ENCODE results near the gene HRH4. TPM values are rescaled to one million over a fixed set of nuclear protein-coding genes. Genes with fewer than 3 reads are reported as not detected.

The HRH4 gene
- polyA plus RNA-seq, 1 of the 3 experiments (the other 2 are of a cell fraction): not detected

DNA sequence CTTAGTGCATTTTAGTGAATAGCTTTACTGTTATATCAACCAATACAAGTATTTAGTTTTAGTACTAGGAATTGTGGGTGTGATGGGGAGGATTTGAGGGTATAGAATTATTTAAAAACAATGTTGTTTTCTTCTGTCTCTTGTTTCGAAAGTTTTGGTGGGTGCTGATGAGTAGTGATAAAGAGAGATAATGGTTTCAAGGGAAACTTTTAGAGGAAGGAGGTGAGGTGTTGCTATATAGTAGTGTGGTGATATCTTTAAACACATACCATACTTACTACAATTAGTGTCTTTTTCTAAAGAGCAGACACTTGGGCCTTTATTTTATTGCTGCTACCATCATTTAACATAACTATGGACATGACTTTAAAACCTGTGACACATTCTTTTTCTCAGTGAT lies 23.5 kb upstream of the HRH4 start:
- POLR2A ChIA-PET: interaction anchor here (1.4 kb wide), 1 partner anchor 10 kb away, joined by 6 read pairs; the partner anchor contains the start of gene IMPACT
- 97% methylated on average over 1 of the region's 1 CpG for WGBS (ENCODE audit: low lambda C conversion rate)
- Histone ChIP-seq H3K4me3 (ENCODE audit: low read depth in 2 of 2, low read length in 1 of 2) (no peak overlapping the region), H2AFZ (ENCODE audit: low read depth) (no peak overlapping the region), H3F3A (replicated peaks; ENCODE audit: insufficient read depth) (no peaks in the 10 kb centered on the region), H3K27ac (ENCODE audit: low read depth in 2 of 2, low read length in 1 of 2) (no peak overlapping the region), H3K4me1 (ENCODE audit: control insufficient read depth in 1 of 2, insufficient read depth in 2 of 2, low read depth in 1 of 2, low read length in 1 of 2) (no peaks in the 10 kb centered on the region), H3K4me2 (no peak overlapping the region), H4K20me1 (ENCODE audit: insufficient read depth) (no peaks in the 10 kb centered on the region), H3K9me2 (no peaks in the 10 kb centered on the region), H3K9me3 (no peaks in the 10 kb centered on the region), H3K9ac (no peak overlapping the region), H3K27me3 (ENCODE audit: insufficient read depth) (no peaks in the 10 kb centered on the region), H3K36me3 (replicated peaks in 1 of 2; ENCODE audit: control insufficient read depth in 1 of 2, insufficient read depth in 2 of 2, low read length in 1 of 2) (peaks cover 36 to 49% of the 10 kb centered on the region in 2 experiments), H3K79me2 (ENCODE audit: insufficient read depth) (no peaks in the 10 kb centered on the region)
- CTCF ChIA-PET: interaction anchor here (0.8 to 1.3 kb wide), 2 partner anchors 11 to 26 kb away, joined by 3 read pairs; no protein-coding TSS in a partner anchor
- TF ChIP-seq RCOR1 (IDR thresholded peaks at IDR 0.05; ENCODE audit: low read length): no peak
- TF ChIP-seq POLR2AphosphoS5 (IDR thresholded peaks at IDR 0.05; ENCODE audit: low read depth, low read length): no peak
- TF ChIP-seq ELF1 (IDR thresholded peaks at IDR 0.05): no peak
- TF ChIP-seq, protein P1, sequence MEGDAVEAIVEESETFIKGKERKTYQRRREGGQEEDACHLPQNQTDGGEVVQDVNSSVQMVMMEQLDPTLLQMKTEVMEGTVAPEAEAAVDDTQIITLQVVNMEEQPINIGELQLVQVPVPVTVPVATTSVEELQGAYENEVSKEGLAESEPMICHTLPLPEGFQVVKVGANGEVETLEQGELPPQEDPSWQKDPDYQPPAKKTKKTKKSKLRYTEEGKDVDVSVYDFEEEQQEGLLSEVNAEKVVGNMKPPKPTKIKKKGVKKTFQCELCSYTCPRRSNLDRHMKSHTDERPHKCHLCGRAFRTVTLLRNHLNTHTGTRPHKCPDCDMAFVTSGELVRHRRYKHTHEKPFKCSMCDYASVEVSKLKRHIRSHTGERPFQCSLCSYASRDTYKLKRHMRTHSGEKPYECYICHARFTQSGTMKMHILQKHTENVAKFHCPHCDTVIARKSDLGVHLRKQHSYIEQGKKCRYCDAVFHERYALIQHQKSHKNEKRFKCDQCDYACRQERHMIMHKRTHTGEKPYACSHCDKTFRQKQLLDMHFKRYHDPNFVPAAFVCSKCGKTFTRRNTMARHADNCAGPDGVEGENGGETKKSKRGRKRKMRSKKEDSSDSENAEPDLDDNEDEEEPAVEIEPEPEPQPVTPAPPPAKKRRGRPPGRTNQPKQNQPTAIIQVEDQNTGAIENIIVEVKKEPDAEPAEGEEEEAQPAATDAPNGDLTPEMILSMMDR (IDR thresholded peaks at IDR 0.05): no peak
- TF ChIP-seq NFIC (IDR thresholded peaks at IDR 0.05; ENCODE audit: borderline replicate concordance): no peak
- no peak for TF ChIP-seq GABPA (IDR thresholded peaks at IDR 0.05; ENCODE audit: low read depth)
- TF ChIP-seq TAF1 (IDR thresholded peaks at IDR 0.05; ENCODE audit: borderline replicate concordance, low read depth, low read length): no peak
- TF ChIP-seq SMC3 (IDR thresholded peaks at IDR 0.05; ENCODE audit: low read depth, low read length): no peak
- TF ChIP-seq, protein P2, sequence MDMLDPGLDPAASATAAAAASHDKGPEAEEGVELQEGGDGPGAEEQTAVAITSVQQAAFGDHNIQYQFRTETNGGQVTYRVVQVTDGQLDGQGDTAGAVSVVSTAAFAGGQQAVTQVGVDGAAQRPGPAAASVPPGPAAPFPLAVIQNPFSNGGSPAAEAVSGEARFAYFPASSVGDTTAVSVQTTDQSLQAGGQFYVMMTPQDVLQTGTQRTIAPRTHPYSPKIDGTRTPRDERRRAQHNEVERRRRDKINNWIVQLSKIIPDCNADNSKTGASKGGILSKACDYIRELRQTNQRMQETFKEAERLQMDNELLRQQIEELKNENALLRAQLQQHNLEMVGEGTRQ (IDR thresholded peaks at IDR 0.05; ENCODE audit: borderline replicate concordance, low read depth, low read length): no peak
- TF ChIP-seq TCF12 (IDR thresholded peaks at IDR 0.05): no peak
- no peak for DNase-seq

DNA sequence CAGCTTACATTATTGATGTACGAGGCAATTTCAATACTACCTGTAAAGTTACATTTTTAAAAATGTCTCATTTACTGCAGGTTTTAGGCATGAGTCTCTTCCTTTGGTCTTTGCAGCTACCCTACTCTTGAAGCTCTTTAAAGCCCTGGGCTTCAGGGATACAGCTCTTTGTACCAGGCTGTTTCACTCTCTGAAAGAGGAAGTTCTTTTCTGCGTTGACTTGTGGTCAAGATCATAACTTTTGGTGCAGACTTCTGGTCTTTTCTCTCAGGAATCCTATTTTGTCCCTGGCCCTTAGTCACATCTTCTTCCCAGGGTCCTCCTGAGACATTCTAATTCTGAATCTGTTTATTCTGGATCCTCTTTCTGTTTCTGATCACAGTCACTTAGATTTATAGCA lies 16.6 kb upstream of the HRH4 start:
- H4K20me1 ChIP-seq (ENCODE audit: insufficient read depth): no peaks in the 10 kb centered on the region
- H3F3A ChIP-seq (replicated peaks; ENCODE audit: insufficient read depth): no peaks in the 10 kb centered on the region
- 98% methylated on average over 2 of the region's 2 CpGs for WGBS (ENCODE audit: low lambda C conversion rate)
- no peaks in the 10 kb centered on the region for H3K9me2 ChIP-seq
- TF ChIP-seq YY1 (IDR thresholded peaks at IDR 0.05; ENCODE audit: low read depth): no peak
- TF ChIP-seq FOXJ3 (CRISPR knock-in tag; IDR thresholded peaks at IDR 0.05): no peak
- TF ChIP-seq NRF1 (IDR thresholded peaks at IDR 0.05; ENCODE audit: low read depth, low read length): no peak
- TF ChIP-seq, protein P1 (IDR thresholded peaks at IDR 0.05): no peak
- H3K4me3 ChIP-seq (ENCODE audit: low read depth in 2 of 2, low read length in 1 of 2): no peak overlapping the region
- no peak overlapping the region for H2AFZ ChIP-seq (ENCODE audit: low read depth)
- no peaks in the 10 kb centered on the region for H3K9me3 ChIP-seq
- no peaks in the 10 kb centered on the region for H3K27me3 ChIP-seq (ENCODE audit: insufficient read depth)
- no peaks in the 10 kb centered on the region for H3K4me1 ChIP-seq (ENCODE audit: control insufficient read depth in 1 of 2, insufficient read depth in 2 of 2, low read depth in 1 of 2, low read length in 1 of 2)
- no peak overlapping the region for H3K9ac ChIP-seq
- no peak overlapping the region for H3K27ac ChIP-seq (ENCODE audit: low read depth in 2 of 2, low read length in 1 of 2)
- CTCF ChIA-PET: interaction anchor here (0.9 to 1.3 kb wide), 3 partner anchors 10 to 84 kb away, joined by 3 read pairs; no protein-coding TSS in a partner anchor
- peaks cover 79 to 80% of the 10 kb centered on the region in 2 experiments for H3K36me3 ChIP-seq (replicated peaks in 1 of 2; ENCODE audit: control insufficient read depth in 1 of 2, insufficient read depth in 2 of 2, low read length in 1 of 2)
- H3K79me2 ChIP-seq (ENCODE audit: insufficient read depth): no peaks in the 10 kb centered on the region
- no peak overlapping the region for H3K4me2 ChIP-seq
- POLR2A ChIA-PET: no interaction called here
- no peak for DNase-seq
